Activated effector memory CD4-positive, alpha-beta T cell treated with Interleukin-2 at 50 U/mL for 16 hours (primary cell): Measurements from ENCODE around the gene GOLM1.

ENCODE experiments used
- DNase-seq: peaks from one replicate; pipeline ENCODE4 v3.0.0-alpha.2; 2020

Gene GOLM1

GRCh38 chr9:86043586-86043985 lies 55.8 kb downstream of the GOLM1 start:
- no peak for DNase-seq

- no peak for DNase-seq
These were observed 57.0 kb downstream of the GOLM1 start for GRCh38 chr9:86042199-86042978.

GRCh38 chr9:86041311-86041741 lies 58.0 kb downstream of the GOLM1 start:
- no peak for DNase-seq

- DNase-seq: no peak
These were observed 58.5 kb downstream of the GOLM1 start for GRCh38 chr9:86040861-86041155.

GRCh38 chr9:86039991-86040860 lies 59.1 kb downstream of the GOLM1 start:
- DNase-seq: no peak

- no peak for DNase-seq
These were observed 62.8 kb downstream of the GOLM1 start for GRCh38 chr9:86036555-86036954.

- DNase-seq: no peak
These were observed 63.4 kb downstream of the GOLM1 start for GRCh38 chr9:86035827-86036440.

GRCh38 chr9:86034863-86035734 lies 64.3 kb downstream of the GOLM1 start:
- DNase-seq: no peak

- no peak for DNase-seq
These were observed 71.6 kb downstream of the GOLM1 start for GRCh38 chr9:86027767-86028166.

- DNase-seq: no peak
These were observed 76.6 kb downstream of the GOLM1 start for GRCh38 chr9:86022687-86023266.

- DNase-seq: no peak
These were observed 78.2 kb downstream of the GOLM1 start for GRCh38 chr9:86021166-86021565.

- no peak for DNase-seq
These were observed 78.6 kb downstream of the GOLM1 start for GRCh38 chr9:86020731-86021130.

- no peak for DNase-seq
These were observed 90.2 kb downstream of the GOLM1 start for GRCh38 chr9:86009133-86009532.

- no peak for DNase-seq
These were observed 94.0 kb downstream of the GOLM1 start for GRCh38 chr9:86005253-86005775.

- no peak for DNase-seq
These were observed 103.8 kb downstream of the GOLM1 start for GRCh38 chr9:85995599-85995998.

- no peak for DNase-seq
These were observed 104.3 kb downstream of the GOLM1 start for GRCh38 chr9:85995097-85995496.

GRCh38 chr9:85994191-85994590 lies 105.2 kb downstream of the GOLM1 start:
- DNase-seq: no peak

GRCh38 chr9:85987236-85987635 lies 112.1 kb downstream of the GOLM1 start:
- DNase-seq: no peak

GRCh38 chr9:85984457-85984856 lies 114.9 kb downstream of the GOLM1 start:
- no peak for DNase-seq

- no peak for DNase-seq
These were observed 118.0 kb downstream of the GOLM1 start for GRCh38 chr9:85981369-85981768.

- DNase-seq: no peak
These were observed 120.9 kb downstream of the GOLM1 start for GRCh38 chr9:85978496-85978895.
